AML-193 (cell line): ENCODE data around the gene CSRP1.
A peak's percentile ranks its signal among the peaks of the same experiment; 100 is the strongest.

Source experiments
- DNase-seq, 2 experiments: peaks; one replicate each; lab custom pipeline; 2025; lab: John Stamatoyannopoulos, UW

CSRP1 gene

DNA sequence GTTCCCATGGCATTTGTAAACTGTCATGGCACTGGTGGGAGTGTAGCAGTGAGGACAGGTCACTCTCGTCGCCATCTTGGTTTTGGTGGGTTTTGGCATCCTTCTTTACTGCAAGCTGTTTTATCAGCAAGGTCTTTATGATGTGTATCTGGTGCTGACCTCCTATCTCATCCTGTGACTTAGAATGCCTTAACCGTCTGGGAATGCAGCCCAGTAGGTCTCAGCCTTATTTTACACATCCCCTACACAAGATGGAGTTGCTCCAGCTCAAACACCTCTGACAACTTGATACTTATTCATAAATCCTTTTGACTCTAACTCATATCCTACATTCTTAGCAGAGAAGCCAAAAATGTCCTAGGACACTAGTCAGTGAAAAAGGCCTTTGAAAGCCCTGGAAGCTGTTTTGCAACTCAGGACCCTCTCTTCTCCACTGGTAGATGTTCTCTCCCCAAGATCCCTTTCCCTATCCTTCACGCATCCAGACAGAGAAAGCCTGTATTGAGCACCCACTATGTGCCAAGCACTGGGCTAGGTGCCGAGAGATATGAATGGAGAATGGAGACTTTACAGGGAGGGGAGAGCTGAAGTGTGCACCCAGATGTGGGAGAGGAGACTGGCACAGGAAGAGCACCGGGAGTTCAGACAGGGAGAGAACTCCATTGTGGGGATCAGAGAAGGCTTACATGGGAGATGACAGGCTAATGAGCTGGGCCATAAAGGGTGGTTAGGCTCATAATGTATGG, 6.7 kb upstream of the CSRP1 start:
- no peak for DNase-seq

DNA sequence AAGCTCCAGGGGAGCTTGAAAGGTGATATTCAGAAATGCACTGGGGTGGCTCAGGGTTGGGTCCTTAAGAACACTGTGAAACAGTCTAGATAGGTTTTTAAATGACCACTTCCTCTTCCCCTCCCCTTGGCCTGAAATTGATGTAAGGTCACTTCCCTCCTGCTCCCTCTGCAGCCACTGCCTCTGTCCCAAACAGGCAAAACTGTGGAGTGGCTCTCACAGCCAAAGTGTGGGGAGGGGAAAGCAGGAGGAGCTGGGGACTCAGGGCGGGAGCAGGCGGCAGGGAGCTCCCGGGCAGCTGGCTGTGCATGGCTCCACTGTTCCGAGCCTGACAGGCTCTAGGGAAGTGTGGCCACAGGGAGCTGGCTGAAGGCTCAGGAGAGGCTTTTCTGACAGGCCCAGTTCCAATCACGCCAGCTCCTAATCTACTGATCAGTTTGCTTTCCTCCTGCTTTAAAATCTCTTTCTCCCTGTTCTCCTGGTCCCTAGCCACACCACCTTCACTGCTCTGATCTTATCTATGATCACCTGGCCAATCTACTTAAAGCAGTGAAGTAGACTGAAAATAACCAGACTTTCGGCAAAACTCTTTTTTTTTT, 5.1 kb upstream of the CSRP1 start:
- peak; percentile 70 to 74 for DNase-seq

DNA sequence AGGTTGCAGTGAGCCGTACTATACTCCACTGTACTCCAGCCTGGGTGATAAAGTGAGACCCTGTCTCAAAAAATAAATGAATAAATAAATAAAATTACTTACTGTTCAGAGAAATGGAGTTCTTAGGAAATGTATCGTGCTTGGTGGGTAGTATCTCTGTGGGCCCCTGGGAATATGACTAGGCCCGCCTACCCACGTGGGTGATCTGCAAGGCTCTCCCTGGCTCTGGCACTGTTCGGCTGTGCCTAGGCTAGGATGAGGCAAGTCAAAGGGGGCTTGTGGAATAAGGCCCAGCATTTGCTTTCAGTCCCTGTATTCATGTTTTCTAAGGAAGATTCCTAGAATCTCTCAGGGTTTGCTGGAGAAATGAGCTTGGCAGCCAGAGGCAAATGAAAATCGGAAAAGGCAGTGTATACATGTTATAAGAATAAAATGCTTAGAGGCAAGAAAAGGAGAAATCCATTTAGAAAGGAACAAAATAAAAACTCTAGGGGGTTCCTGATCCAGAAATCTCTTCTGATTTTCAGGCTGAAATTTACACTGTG, 4.5 kb upstream of the CSRP1 start:
- no peak for DNase-seq

GRCh38 chr1:201510734-201511133, 3.8 kb upstream of the CSRP1 start:
- no peak for DNase-seq

- DNase-seq = no peak
Observed at GRCh38 chr1:201509601-201510374, 2.9 kb upstream of the CSRP1 start.

- no peak for DNase-seq
Observed at GRCh38 chr1:201508809-201509208, 1.9 kb upstream of the CSRP1 start.

GRCh38 chr1:201507360-201507675, 395 bp upstream of the CSRP1 start:
- DNase-seq = no peak

- DNase-seq = no peak
Observed at GRCh38 chr1:201506092-201506491, 831 bp downstream of the CSRP1 start.

GRCh38 chr1:201505503-201505890, 1.4 kb downstream of the CSRP1 start:
- DNase-seq = no peak

- DNase-seq = no peak
Observed at GRCh38 chr1:201504799-201505502, 2.0 kb downstream of the CSRP1 start.

DNA sequence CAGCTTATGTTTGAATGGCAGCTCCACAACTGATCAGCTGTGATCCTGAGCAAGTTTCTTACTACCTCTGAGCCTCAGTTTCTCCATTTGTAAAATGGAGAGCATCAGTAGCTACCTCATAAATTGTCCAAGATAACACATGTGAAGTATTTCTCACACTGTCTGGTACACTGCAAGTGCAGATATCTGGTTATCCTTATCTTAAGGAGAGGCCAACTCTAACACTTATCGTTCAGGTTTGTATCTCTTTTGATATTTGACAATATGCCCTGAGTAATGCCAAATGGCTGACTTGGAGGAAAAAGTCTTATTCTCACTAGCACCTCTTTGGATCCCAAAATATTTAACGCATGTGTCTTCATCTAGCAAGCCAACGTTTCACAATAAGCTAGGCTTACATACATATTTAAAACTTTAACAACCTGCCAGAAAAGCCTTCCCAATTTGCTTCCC, 2.7 kb downstream of the CSRP1 start:
- no peak for DNase-seq

- DNase-seq = no peak
Observed at GRCh38 chr1:201503397-201504176, 3.3 kb downstream of the CSRP1 start.

- no peak for DNase-seq
Observed at GRCh38 chr1:201502511-201502857, 4.4 kb downstream of the CSRP1 start.

GRCh38 chr1:201501812-201502510, 5.0 kb downstream of the CSRP1 start:
- DNase-seq = no peak

DNA sequence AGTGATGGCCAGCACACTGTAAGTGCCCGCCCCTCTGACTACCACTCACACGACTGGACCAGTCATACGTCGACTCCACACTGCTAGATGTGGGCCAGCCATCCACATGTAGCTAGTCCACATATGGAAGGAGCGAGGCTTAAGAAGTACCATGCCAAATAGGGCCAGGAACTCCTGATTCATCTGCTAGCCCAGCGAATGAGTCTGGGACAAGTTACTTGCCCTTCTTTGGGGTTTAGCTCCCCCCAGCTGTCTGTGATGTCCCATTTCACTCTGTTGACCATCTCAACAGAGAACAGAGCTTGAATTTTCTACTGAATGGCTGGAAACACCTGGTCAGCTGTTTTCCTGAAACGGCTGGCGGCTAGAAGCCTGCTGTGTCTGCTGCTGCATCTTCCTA, 5.8 kb downstream of the CSRP1 start:
- DNase-seq = no peak

DNA sequence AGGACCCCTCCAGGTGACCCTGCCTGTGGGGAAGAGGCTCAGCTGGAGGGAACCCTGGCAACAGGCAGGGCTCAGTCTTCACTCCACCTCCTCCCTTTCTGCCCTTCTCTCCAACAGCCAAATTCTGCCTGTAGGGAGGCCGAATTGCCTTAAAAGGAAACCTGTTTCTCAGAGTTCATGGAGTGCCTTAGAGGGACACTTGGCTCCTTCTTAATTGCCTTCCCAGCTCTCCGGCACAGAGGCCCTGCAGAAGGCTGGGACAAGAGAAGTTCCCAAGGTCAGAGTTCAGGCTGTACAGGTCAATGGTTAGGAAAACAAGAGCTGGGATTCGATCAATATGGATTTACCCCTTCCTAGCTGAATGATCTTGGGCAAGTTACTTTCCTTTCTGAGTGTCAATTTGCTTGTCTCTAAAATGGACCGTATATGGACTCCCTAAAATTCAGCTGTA, 6.2 kb downstream of the CSRP1 start:
- DNase-seq = no peak

DNA sequence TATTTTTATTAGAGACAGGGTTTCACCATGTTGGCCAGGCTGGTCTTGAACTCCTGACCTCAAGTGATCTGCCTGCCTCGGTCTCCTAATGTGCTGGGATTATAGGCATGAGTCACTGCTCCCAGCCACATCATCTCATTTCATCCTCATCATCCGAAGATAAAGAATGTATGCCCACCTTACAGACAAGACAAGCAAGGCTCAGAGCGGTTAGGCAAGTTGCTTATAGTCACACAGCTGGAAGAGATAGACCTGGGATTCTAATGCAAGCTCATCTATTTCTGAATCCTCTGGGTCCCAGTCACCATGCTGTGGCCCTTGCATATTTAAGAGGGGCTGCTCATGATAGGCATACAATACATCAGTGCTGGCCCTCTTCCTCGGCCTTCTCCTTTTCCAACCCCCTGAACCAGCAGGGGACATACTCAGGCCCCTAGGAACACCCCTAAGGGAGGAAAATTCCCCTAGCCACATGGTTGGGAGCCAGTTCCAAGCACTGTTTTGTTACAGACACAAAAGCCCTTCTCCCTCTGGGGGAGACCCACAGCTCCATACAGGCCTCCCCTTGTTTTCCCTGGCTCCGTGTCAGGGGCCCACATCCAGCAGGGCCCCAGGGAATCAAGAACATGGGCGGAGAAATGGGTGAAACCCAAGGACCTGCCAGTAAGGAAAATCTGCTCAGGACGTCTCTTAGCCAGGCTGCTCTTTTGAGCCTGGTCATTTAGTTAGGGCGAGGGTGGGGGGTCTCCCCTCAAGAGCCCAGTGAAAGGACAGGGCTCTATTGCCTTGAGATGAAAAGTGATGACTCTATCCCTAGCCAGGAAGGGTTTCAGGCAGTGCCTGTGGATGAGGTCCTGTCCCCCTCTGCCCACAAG, 6.9 kb downstream of the CSRP1 start:
- no peak for DNase-seq

- DNase-seq = no peak
Observed at GRCh38 chr1:201499191-201499590, 7.7 kb downstream of the CSRP1 start.

- DNase-seq = no peak
Observed at GRCh38 chr1:201498621-201499020, 8.3 kb downstream of the CSRP1 start.

GRCh38 chr1:201497935-201498509, 8.9 kb downstream of the CSRP1 start:
- no peak for DNase-seq
